GM23338 (cell line): Measurements from ENCODE around the gene ZNF397.

Source experiments
- CREB1 ChIP-seq: fragments of 250-450 bp; sonication (Bioruptor Pico); IDR thresholded peaks from 2 replicates; pipeline ENCODE4 v1.5.0; 2020; ENCODE audit warnings: low read depth, mild to moderate bottlenecking, moderate library complexity
- EZH2 ChIP-seq: fragments of 200-600 bp; sonication (generic); IDR thresholded peaks from one replicate; pipeline ENCODE4 v1.8.0; 2017; ENCODE audit warnings: antibody characterized with exemption, mild to moderate bottlenecking, low read depth; ENCODE audit not compliant: unreplicated experiment
- EZH2phosphoT487 ChIP-seq: fragments of 200-600 bp; sonication (generic); IDR thresholded peaks from one replicate; pipeline ENCODE4 v1.8.1; 2018; ENCODE audit warnings: antibody characterized with exemption; ENCODE audit not compliant: unreplicated experiment
- JUNB ChIP-seq: IDR thresholded peaks from one replicate; pipeline ENCODE4 v1.6.1; 2016; ENCODE audit warnings: antibody characterized with exemption; ENCODE audit not compliant: unreplicated experiment
- NANOG ChIP-seq: IDR thresholded peaks from 2 replicates; pipeline ENCODE4 v1.6.1; 2016; ENCODE audit warnings: antibody characterized with exemption, borderline replicate concordance
- POLR2AphosphoS5 ChIP-seq: IDR thresholded peaks from 2 replicates; pipeline ENCODE4 v1.6.1; 2016; ENCODE audit warnings: antibody characterized with exemption, low read depth
- REST ChIP-seq: IDR thresholded peaks from one replicate; pipeline ENCODE4 v1.6.1; 2018; ENCODE audit warnings: antibody characterized with exemption; ENCODE audit not compliant: unreplicated experiment
- STAT1 ChIP-seq: IDR thresholded peaks from one replicate; pipeline ENCODE4 v1.6.1; 2016; ENCODE audit warnings: antibody characterized with exemption; ENCODE audit not compliant: unreplicated experiment
- ZNF114 ChIP-seq: fragments of 250-450 bp; sonication (Bioruptor Pico); IDR thresholded peaks from 2 replicates; pipeline ENCODE4 v1.5.0; 2020; ENCODE audit warnings: mild to moderate bottlenecking, moderate library complexity
- ZNF331 ChIP-seq: fragments of 250-450 bp; sonication (Bioruptor Pico); IDR thresholded peaks from 2 replicates; pipeline ENCODE4 v1.5.0; 2020; ENCODE audit warnings: low read depth, mild to moderate bottlenecking, moderate library complexity
- TF ChIP-seq, protein P1 (sequence below), 2 experiments: fragments of 200-600 bp in 1 of 2; sonication (generic) in 1 of 2; conservative IDR thresholded peaks; 2 replicates each; pipeline versions ENCODE4 v1.5.1 to v1.6.1; 2016 to 2017; ENCODE audit warnings: antibody characterized with exemption in 2 of 2, low read depth in 2 of 2, mild to moderate bottlenecking in 2 of 2, moderate library complexity in 1 of 2
- TF ChIP-seq, protein P2 (sequence below): IDR thresholded peaks from 2 replicates; pipeline ENCODE4 v1.6.1; 2016; ENCODE audit warnings: antibody characterized with exemption
- TF ChIP-seq, protein P3 (sequence below): fragments of 250-450 bp; sonication (Bioruptor Pico); IDR thresholded peaks from 2 replicates; pipeline ENCODE4 v1.5.0; 2020; ENCODE audit warnings: mild to moderate bottlenecking, moderate library complexity

DNA sequence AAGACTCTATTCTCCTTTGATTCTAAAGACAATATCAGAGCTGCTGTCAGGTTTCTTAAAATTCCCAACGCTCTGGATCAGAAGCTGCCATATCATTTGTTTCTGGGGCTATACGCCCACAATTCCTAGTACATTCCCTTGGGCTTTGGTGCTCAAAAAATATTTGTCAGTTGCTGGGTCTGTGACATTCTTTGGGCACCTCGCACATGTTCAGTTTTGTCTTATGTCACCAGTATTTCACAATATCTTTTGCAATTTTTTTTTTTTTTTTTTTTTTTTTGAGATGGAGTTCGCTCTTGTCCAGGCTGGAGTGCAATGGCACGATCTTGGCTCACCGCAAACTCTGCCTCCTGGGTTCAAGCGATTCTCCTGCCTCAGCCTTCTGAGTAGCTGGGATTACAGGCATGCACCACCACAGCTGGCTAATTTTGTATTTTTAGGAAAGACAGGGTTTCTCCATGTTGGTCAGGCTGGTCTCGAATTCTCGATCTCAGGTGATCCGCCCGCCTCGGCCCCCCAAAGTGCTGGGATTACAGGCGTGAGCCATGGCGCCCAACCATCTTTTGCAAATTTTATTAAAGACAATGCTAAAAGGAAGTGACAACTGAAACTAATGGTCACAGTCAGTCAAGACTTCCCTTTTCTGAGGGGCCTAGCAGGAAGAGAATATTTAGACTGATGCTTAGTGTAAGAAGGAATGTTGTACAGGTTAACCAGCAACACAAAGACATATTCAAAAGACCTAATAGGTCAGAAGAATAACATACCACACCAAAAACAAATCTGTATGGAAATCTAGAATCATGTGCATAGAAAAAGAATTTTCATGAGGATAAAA is 6.8 kb downstream of the ZNF397 start:
- TF ChIP-seq REST (no peak), NANOG (no peak), EZH2phosphoT487 (no peak), EZH2 (no peak), JUNB (no peak), POLR2AphosphoS5 (no peak), ZNF331 (CRISPR knock-in tag) (no peak), CREB1 (CRISPR knock-in tag) (no peak), STAT1 (no peak), ZNF114 (no peak)
- TF ChIP-seq, protein P1, sequence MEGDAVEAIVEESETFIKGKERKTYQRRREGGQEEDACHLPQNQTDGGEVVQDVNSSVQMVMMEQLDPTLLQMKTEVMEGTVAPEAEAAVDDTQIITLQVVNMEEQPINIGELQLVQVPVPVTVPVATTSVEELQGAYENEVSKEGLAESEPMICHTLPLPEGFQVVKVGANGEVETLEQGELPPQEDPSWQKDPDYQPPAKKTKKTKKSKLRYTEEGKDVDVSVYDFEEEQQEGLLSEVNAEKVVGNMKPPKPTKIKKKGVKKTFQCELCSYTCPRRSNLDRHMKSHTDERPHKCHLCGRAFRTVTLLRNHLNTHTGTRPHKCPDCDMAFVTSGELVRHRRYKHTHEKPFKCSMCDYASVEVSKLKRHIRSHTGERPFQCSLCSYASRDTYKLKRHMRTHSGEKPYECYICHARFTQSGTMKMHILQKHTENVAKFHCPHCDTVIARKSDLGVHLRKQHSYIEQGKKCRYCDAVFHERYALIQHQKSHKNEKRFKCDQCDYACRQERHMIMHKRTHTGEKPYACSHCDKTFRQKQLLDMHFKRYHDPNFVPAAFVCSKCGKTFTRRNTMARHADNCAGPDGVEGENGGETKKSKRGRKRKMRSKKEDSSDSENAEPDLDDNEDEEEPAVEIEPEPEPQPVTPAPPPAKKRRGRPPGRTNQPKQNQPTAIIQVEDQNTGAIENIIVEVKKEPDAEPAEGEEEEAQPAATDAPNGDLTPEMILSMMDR (conservative IDR thresholded peaks at IDR 0.05; ENCODE audit: low read depth in 2 of 2): no peak
- TF ChIP-seq, protein P2, sequence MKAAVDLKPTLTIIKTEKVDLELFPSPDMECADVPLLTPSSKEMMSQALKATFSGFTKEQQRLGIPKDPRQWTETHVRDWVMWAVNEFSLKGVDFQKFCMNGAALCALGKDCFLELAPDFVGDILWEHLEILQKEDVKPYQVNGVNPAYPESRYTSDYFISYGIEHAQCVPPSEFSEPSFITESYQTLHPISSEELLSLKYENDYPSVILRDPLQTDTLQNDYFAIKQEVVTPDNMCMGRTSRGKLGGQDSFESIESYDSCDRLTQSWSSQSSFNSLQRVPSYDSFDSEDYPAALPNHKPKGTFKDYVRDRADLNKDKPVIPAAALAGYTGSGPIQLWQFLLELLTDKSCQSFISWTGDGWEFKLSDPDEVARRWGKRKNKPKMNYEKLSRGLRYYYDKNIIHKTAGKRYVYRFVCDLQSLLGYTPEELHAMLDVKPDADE: no peak
- TF ChIP-seq, protein P3, sequence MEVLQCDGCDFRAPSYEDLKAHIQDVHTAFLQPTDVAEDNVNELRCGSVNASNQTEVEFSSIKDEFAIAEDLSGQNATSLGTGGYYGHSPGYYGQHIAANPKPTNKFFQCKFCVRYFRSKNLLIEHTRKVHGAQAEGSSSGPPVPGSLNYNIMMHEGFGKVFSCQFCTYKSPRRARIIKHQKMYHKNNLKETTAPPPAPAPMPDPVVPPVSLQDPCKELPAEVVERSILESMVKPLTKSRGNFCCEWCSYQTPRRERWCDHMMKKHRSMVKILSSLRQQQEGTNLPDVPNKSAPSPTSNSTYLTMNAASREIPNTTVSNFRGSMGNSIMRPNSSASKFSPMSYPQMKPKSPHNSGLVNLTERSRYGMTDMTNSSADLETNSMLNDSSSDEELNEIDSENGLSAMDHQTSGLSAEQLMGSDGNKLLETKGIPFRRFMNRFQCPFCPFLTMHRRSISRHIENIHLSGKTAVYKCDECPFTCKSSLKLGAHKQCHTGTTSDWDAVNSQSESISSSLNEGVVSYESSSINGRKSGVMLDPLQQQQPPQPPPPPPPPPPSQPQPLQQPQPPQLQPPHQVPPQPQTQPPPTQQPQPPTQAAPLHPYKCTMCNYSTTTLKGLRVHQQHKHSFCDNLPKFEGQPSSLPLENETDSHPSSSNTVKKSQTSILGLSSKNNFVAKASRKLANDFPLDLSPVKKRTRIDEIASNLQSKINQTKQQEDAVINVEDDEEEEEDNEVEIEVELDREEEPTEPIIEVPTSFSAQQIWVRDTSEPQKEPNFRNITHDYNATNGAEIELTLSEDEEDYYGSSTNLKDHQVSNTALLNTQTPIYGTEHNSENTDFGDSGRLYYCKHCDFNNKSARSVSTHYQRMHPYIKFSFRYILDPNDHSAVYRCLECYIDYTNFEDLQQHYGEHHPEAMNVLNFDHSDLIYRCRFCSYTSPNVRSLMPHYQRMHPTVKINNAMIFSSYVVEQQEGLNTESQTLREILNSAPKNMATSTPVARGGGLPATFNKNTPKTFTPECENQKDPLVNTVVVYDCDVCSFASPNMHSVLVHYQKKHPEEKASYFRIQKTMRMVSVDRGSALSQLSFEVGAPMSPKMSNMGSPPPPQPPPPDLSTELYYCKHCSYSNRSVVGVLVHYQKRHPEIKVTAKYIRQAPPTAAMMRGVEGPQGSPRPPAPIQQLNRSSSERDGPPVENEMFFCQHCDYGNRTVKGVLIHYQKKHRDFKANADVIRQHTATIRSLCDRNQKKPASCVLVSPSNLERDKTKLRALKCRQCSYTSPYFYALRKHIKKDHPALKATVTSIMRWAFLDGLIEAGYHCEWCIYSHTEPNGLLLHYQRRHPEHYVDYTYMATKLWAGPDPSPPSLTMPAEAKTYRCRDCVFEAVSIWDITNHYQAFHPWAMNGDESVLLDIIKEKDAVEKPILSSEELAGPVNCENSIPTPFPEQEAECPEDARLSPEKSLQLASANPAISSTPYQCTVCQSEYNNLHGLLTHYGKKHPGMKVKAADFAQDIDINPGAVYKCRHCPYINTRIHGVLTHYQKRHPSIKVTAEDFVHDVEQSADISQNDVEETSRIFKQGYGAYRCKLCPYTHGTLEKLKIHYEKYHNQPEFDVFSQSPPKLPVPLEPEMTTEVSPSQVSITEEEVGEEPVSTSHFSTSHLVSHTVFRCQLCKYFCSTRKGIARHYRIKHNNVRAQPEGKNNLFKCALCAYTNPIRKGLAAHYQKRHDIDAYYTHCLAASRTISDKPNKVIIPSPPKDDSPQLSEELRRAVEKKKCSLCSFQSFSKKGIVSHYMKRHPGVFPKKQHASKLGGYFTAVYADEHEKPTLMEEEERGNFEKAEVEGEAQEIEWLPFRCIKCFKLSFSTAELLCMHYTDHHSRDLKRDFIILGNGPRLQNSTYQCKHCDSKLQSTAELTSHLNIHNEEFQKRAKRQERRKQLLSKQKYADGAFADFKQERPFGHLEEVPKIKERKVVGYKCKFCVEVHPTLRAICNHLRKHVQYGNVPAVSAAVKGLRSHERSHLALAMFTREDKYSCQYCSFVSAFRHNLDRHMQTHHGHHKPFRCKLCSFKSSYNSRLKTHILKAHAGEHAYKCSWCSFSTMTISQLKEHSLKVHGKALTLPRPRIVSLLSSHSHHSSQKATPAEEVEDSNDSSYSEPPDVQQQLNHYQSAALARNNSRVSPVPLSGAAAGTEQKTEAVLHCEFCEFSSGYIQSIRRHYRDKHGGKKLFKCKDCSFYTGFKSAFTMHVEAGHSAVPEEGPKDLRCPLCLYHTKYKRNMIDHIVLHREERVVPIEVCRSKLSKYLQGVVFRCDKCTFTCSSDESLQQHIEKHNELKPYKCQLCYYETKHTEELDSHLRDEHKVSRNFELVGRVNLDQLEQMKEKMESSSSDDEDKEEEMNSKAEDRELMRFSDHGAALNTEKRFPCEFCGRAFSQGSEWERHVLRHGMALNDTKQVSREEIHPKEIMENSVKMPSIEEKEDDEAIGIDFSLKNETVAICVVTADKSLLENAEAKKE (CRISPR knock-in tag): no peak
